HG02885 (cell line): ENCODE results near the gene C1GALT1.
"Not testable (repeated sequence)": the region's sequence is repeated elsewhere in the genome, so short reads cannot be mapped to it uniquely, and the experiment has no call there.

Experiments used
- ATAC-seq: cut with Tn5 transposase; IDR thresholded peaks from one replicate; pipeline ENCODE4 v1.9.1; 2021; ENCODE audit warnings: mild to moderate bottlenecking; ENCODE audit not compliant: unreplicated experiment, poor library complexity

The C1GALT1 gene

GRCh38 chr7:7231000-7231399 is 48.7 kb downstream of the C1GALT1 start:
- no peak for ATAC-seq

DNA sequence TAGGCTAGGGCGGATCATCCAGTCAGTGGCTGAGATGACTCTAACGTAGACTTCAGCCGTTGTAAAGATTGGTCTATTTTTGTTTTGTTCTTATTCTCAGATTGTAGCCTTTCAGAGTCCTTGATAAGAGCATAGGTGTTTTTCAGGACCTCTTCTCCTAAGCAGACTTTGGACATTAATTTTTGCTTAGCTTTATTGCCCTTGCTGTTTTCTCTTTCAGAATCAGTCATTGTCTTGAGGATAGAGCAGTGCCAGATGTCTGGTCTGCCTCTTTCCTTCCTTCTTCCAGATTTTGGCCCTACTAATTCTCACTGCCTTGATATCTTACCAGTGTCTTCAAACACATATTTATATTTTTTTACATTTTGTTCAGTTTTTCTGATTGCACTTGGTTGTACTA is 49.5 kb downstream of the C1GALT1 start:
- ATAC-seq: no peak

GRCh38 chr7:7235347-7235746 is 53.0 kb downstream of the C1GALT1 start:
- ATAC-seq: no peak

DNA sequence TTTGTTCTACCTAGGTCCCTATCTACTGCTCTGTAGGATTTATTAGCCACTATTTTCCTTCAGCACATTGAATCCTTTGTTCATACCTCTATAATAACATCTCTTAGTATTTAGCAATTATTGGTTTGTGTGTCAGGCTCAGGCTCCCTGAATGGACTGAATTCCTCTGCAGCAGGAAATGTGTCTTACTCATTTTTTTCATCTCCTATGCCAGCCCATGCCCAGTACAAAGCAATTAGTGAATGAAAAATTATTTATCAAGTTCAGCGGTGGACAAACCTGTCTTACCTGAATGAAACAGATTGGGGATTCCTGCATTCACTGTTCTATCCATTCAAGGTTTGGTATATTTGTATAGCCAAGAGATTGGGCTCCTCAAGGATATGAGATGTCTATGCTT is 53.7 kb downstream of the C1GALT1 start:
- ATAC-seq: no peak

DNA sequence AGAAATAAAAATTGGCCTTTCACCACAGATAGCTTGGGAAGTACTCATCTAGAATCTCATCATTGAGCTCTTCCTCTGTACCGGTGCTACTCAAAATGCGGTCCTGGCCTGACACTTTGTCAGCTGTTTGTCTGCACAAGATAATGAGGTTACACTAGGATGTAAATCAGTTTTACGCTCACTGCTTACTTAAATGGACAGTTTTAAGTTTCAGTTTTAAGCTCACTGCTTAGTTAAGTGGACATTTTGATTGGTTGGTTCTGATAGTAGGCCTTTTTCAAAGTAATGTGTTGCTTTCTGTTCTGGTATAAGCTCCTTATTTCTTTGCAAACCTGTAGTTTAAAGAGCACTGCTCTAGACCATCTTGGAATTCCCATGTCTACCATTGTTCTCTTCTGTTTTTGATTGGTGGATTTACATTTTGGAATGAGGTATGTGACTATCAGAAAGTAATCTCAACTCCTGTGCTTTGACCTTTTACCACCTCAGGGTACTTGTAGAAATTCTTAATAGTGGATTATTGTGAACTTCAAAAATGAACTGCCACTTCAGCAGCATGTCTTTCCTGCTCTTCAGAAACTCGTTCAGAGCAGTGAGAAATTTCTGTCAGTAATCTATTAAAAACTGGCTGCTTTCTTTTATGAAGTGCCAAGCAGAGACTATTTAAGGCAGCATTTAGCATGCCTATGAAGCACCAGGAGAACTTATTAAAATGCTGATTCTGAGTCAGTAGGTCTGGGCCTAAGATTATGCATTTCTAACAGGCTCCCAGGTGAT is 55.0 kb downstream of the C1GALT1 start:
- ATAC-seq: no peak

DNA sequence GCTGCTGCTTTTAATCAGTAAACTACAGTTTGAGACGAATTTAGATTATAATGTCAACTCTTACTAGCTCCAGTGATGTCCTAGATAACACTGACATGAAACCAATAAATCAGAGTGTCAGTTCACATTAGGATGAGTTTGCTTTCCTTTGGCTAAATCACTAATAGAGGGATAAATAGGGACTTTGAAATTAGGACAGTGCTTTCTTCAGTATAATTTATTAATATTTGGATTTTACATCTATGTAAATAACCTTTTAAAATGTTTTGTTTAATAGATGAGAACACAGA is 55.6 kb downstream of the C1GALT1 start:
- no peak for ATAC-seq

GRCh38 chr7:7239346-7239745 is 57.0 kb downstream of the C1GALT1 start:
- ATAC-seq: no peak

DNA sequence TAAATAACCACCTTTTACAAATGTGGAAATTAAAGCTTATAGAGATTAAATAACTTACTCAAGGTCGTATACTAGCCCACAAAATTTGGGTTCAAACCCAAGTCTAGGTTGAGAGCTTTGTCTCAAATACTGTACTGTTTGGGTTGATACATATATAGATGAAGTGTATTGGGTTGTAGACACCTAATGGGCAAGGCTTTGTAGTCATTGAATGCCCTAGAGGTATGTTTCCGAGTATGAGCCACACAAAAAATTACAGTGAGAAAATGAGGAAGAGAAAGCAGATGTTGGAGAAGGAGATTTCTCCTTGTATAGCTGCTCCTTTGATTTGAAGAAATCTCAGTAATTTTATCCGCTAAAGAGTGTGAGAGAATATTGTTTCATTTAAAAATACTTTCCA is 60.6 kb downstream of the C1GALT1 start:
- no peak for ATAC-seq

DNA sequence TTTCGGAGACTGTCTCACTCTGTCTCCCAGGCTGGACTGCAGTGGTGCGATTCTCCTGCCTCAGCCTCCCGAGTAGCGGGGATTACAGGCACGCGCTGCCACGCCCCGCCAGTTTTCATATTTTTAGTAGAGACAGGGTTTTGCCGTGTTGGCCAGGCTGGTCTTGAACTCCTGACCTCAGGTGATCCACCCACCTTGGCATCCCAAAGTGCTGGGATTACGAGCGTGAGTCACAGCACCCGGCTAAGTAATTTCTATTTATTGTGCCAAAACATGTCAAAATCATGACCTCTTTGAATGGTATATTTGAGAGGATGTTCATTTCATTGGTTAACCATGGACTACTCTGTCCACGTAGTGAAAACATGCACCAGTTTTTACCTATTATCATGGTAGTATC is 62.9 kb downstream of the C1GALT1 start:
- not testable (repeated sequence) for ATAC-seq

DNA sequence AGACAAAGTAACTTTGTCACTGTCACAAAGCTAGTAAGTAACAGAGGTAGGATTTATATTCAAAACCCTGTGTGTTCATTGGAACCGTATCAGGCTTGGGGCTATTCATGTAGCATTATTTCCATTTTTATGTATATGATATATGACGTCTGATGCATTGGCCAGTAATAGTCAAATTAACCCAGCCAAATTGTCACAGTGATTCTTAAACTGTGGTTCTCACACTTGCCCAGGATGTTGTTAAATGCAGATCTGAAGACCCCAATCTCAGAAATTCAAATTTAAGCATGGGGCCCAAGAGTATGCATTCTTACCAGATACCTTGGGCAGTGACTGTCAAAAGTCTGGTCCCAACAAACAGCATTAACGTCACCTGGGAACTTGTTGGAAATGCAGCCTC is 63.9 kb downstream of the C1GALT1 start:
- no peak for ATAC-seq

DNA sequence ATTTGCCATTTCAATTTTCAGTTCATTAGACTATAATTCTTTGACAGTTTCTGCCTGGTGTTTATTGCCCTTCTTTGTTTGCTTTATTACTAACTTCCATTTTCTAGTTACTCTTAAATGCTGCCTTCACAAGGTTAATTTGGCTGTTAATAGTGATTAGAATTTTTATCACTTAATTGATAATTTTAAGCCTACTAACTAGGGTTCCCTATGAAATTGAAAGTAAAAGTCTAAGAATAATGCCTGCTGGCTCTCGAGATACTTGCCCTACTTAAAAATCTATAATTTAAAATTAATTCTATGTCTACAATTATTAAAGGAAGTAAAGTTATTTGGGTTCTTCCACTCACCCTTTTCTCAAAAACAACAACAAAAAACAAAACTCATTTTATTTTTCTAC is 65.3 kb downstream of the C1GALT1 start:
- no peak for ATAC-seq

- no peak for ATAC-seq
Measured at GRCh38 chr7:7249814-7250213, 67.5 kb downstream of the C1GALT1 start.

- ATAC-seq: peak; percentile 100
Measured at GRCh38 chr7:7251742-7252141, 69.4 kb downstream of the C1GALT1 start.

GRCh38 chr7:7254319-7254718 is 72.0 kb downstream of the C1GALT1 start:
- no peak for ATAC-seq

GRCh38 chr7:7254908-7255307 is 72.6 kb downstream of the C1GALT1 start:
- ATAC-seq: no peak

- no peak for ATAC-seq
Measured at GRCh38 chr7:7256731-7257274, 74.5 kb downstream of the C1GALT1 start.

DNA sequence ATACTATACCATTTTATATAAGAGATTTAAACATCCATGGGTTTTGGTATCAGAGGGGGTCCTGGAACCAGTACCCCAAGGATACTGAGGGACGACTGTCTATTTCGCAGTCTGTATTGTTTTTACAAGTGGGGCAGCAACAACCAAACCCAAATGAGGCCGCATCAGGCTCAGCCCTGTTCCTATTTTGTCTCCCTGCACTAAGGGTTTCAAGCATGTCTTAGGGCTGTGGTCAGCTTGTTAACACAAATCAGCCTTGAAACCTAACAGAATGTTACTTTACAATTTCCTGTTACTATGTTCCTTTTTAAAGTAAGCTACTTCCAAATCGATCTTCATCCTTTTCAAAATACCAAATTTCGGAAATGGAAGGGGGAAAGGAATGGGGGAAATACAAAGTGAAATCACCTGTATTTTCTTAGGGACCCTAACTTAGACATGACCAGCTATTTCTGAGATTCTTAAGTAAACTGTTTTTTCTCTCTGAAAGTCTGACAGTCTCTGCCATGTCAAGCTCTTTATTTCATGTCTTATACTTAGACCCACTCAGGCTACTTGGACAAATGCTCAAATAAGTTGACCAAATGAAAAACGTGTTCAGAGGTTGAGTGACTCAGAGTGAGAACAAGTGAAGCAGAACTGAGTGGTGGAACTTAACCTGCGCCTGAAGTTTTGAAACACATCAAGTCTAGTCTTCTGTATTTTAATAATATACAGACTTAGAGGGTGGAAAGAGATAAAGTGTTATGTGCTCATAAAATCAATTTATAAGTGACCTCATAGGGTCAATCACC is 75.8 kb downstream of the C1GALT1 start:
- ATAC-seq: peak; percentile 94

- ATAC-seq: no peak
Measured at GRCh38 chr7:7261863-7262262, 79.5 kb downstream of the C1GALT1 start.

- ATAC-seq: no peak
Measured at GRCh38 chr7:7263297-7264230, 81.2 kb downstream of the C1GALT1 start.

DNA sequence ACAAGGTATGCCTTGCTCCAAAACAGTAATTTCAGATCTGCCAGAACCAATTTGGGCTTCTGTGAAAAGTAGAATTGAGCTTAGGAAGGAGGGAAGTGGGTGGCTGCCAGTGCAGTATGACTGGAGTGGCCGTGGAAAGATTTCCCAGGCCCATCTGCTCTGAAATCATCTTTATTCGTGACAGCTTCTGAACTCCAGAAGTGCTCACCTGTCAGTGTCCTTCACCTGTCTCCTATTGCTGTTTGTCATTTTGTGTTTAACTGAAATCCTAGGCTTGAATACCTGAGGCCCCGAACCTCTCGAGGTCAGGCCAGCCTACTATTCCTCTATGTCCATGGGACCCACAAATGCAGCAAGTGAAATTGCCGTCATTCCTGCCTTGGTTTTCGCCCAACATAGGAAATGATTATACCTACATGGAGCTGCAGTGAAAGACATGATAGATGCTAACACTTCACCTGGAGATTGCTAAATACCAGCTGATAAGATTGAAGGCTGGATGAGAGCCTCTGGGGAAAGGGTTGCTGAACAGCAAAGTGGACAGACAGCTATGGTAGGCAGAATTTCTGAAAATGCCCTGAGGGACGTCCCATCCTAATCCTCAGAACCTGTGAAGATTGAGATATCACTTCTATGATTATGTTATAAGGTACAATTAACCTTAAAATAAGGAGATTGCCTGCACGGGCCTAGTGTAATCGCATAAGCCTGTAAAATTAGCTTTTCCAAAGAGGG is 82.1 kb downstream of the C1GALT1 start:
- ATAC-seq: no peak
